Peyer's patch (tissue), 4 donors: ENCODE results near the gene CCDC9B. TPM values are rescaled to one million over a fixed set of nuclear protein-coding genes. Genes with fewer than 3 reads are reported as not detected.
A peak's percentile ranks its signal among the peaks of the same experiment; 100 is the strongest.

ENCODE experiments used
- DNase-seq, 3 donors: peaks; one replicate each; pipeline ENCODE4 v3.0.0-alpha.2; 2017 to 2019
- H3K27ac ChIP-seq, 4 donors: fragments of 200-600 bp; sonication (generic); one replicate each; pipeline ENCODE4 v1.5.1; 2016 to 2019
- H3K27me3 ChIP-seq, 2 donors: fragments of 200-600 bp; sonication (generic); one replicate each; pipeline ENCODE4 v1.5.1; 2019
- H3K36me3 ChIP-seq, 3 donors: fragments of 200-600 bp; sonication (generic); one replicate each; pipeline ENCODE4 v1.5.1; 2016 to 2019
- H3K4me1 ChIP-seq, 4 donors: fragments of 200-600 bp; sonication (generic); one replicate each; pipeline ENCODE4 v1.5.1; 2016 to 2019
- H3K4me3 ChIP-seq, 4 donors: fragments of 200-600 bp; sonication (generic); 1 replicate in 3 of 4; 2 replicates in 1 of 4; pipeline ENCODE4 v1.5.1; 2016 to 2019; ENCODE audit warnings: mild to moderate bottlenecking in 1 of 4
- H3K9me3 ChIP-seq, 4 donors: fragments of 200-600 bp; sonication (generic); one replicate each; pipeline ENCODE4 v1.5.1; 2016 to 2019; ENCODE audit warnings: mild to moderate bottlenecking in 1 of 4
- CTCF ChIP-seq, 6 experiments: fragments of 450-650 bp in 4 of 6; fragments of 200-600 bp in 2 of 6; sonication (generic) in 1 of 6; IDR thresholded peaks; one replicate each; pipeline ENCODE4 v1.5.1; 2017 to 2019; ENCODE audit warnings: antibody characterized with exemption in 6 of 6, mild to moderate bottlenecking in 3 of 6, moderate library complexity in 1 of 6
- POLR2A ChIP-seq, 2 donors: fragments of 450-650 bp; IDR thresholded peaks; one replicate each; pipeline ENCODE4 v1.5.1; 2017; ENCODE audit warnings: antibody characterized with exemption in 2 of 2, mild to moderate bottlenecking in 2 of 2, moderate library complexity in 2 of 2
- total RNA-seq, 4 donors: library from RNA; depleted of rRNA; stranded (reverse); fragments of >200 nt; gene quantifications; one replicate each; pipeline ENCODE4 v1.1.0, GENCODE V29; 2016

Gene CCDC9B
- total RNA-seq, 4 donors from 2014 or later: 14.4 to 55.6 (median 37.7) TPM

GRCh38 chr15:40320931-40321371, 19.8 kb downstream of the CCDC9B start:
- no peak overlapping the region for H3K4me3 ChIP-seq
- peak in 2 of 3 donors; percentile 64 to 83 for DNase-seq
- no peak overlapping the region for H3K27ac ChIP-seq
- peaks cover 0 to 24% (median 6%) of the 10 kb centered on the region in 4 donors for H3K4me1 ChIP-seq
- no peaks in the 10 kb centered on the region for H3K36me3 ChIP-seq
- H3K9me3 ChIP-seq: no peaks in the 10 kb centered on the region
- no peaks in the 10 kb centered on the region for H3K27me3 ChIP-seq
- TF ChIP-seq CTCF (IDR thresholded peaks at IDR 0.05): peak; percentile 72 to 95 (median 90)
- TF ChIP-seq POLR2A (IDR thresholded peaks at IDR 0.05): no peak

- H3K4me3 ChIP-seq: no peak overlapping the region
- peaks cover 0 to 19% (median 6%) of the 10 kb centered on the region in 4 donors for H3K4me1 ChIP-seq
- H3K36me3 ChIP-seq: no peaks in the 10 kb centered on the region
- H3K27ac ChIP-seq: no peak overlapping the region
- H3K27me3 ChIP-seq: no peaks in the 10 kb centered on the region
- no peaks in the 10 kb centered on the region for H3K9me3 ChIP-seq
- TF ChIP-seq POLR2A (IDR thresholded peaks at IDR 0.05) (no peak), CTCF (IDR thresholded peaks at IDR 0.05) (no peak)
- no peak for DNase-seq
Observed at GRCh38 chr15:40320409-40320808, 20.3 kb downstream of the CCDC9B start.

- Histone ChIP-seq H3K9me3 (no peaks in the 10 kb centered on the region), H3K4me3 (no peak overlapping the region), H3K27ac (no peak overlapping the region), H3K4me1 (peaks cover 0 to 10% (median 0%) of the 10 kb centered on the region in 4 donors), H3K36me3 (no peaks in the 10 kb centered on the region), H3K27me3 (no peaks in the 10 kb centered on the region)
- DNase-seq: no peak
- TF ChIP-seq CTCF (IDR thresholded peaks at IDR 0.05): no peak
- TF ChIP-seq POLR2A (IDR thresholded peaks at IDR 0.05): no peak
Observed at GRCh38 chr15:40317580-40317979, 23.2 kb downstream of the CCDC9B start.

- Histone ChIP-seq H3K9me3 (no peaks in the 10 kb centered on the region), H3K27ac (no peak overlapping the region), H3K4me3 (no peak overlapping the region), H3K27me3 (no peaks in the 10 kb centered on the region), H3K36me3 (no peaks in the 10 kb centered on the region), H3K4me1 (peaks cover 0 to 9% (median 0%) of the 10 kb centered on the region in 4 donors)
- TF ChIP-seq CTCF (IDR thresholded peaks at IDR 0.05): no peak
- TF ChIP-seq POLR2A (IDR thresholded peaks at IDR 0.05): no peak
- DNase-seq: no peak
Observed at GRCh38 chr15:40316931-40317330, 23.8 kb downstream of the CCDC9B start.

GRCh38 chr15:40314723-40315276, 25.9 kb downstream of the CCDC9B start:
- Histone ChIP-seq H3K27ac (no peak overlapping the region), H3K4me1 (peaks cover 0 to 9% (median 0%) of the 10 kb centered on the region in 4 donors), H3K9me3 (no peaks in the 10 kb centered on the region), H3K27me3 (no peaks in the 10 kb centered on the region), H3K4me3 (no peak overlapping the region), H3K36me3 (no peaks in the 10 kb centered on the region)
- no peak for DNase-seq
- no peak for TF ChIP-seq POLR2A (IDR thresholded peaks at IDR 0.05)
- TF ChIP-seq CTCF (IDR thresholded peaks at IDR 0.05): no peak
